PC-9 (cell line): ENCODE data around the gene CFAP210. TPM values are rescaled to one million over a fixed set of nuclear protein-coding genes. Genes with fewer than 3 reads are reported as not detected.
"Not testable (repeated sequence)": the region's sequence is repeated elsewhere in the genome, so short reads cannot be mapped to it uniquely, and the experiment has no call there.

Source experiments
- BruUV-seq: library from RNA; stranded (reverse); fragments of 400-500 nt; replicated peaks from 2 replicates; lab custom pipeline; 2021; lab: Mats Ljungman, UMichigan
- CTCF ChIA-PET: fragments of 300-600 bp; sonication (Branson Sonifier 250); formaldehyde crosslinking; loops from one replicate; lab custom pipeline; 2022; ENCODE audit warnings: antibody characterized with exemption; lab: Charles Lee
- POLR2A ChIA-PET: fragments of 300-600 bp; sonication (Branson Sonifier 250); formaldehyde crosslinking; loops from one replicate; lab custom pipeline; 2022; ENCODE audit warnings: antibody characterized with exemption; ENCODE audit not compliant: unreplicated experiment; lab: Charles Lee
- DNase-seq, 2 experiments: peaks; one replicate each; pipeline versions ENCODE4 v3.0.0 to v3.0.0-alpha.2; 2015 to 2022; ENCODE audit warnings: mixed read lengths in 1 of 2
- H2AFZ ChIP-seq: fragments of 200-600 bp; sonication (generic); 2 replicates; pipeline ENCODE4 v1.8.1; 2017; ENCODE audit warnings: antibody characterized with exemption
- H3F3A ChIP-seq: fragments of 200-600 bp; sonication (generic); 2 replicates; pipeline ENCODE4 v1.8.1; 2017; ENCODE audit warnings: antibody characterized with exemption, mild to moderate bottlenecking, low read depth; ENCODE audit not compliant: insufficient read depth
- H3K27ac ChIP-seq: fragments of 200-600 bp; sonication (generic); 2 replicates; pipeline ENCODE4 v1.6.1; 2016; ENCODE audit warnings: mixed run types
- H3K27me3 ChIP-seq: fragments of 200-600 bp; sonication (generic); 2 replicates; pipeline ENCODE4 v1.6.1; 2016; ENCODE audit warnings: low read depth, mixed run types; ENCODE audit not compliant: insufficient read depth
- H3K36me3 ChIP-seq: fragments of 200-600 bp; sonication (generic); 2 replicates; pipeline ENCODE4 v1.6.1; 2016; ENCODE audit warnings: low read depth, mixed run types
- H3K4me1 ChIP-seq: fragments of 200-600 bp; sonication (generic); replicated peaks from 2 replicates; pipeline ENCODE4 v1.6.1; 2016; ENCODE audit warnings: mixed run types; ENCODE audit not compliant: insufficient read depth
- H3K4me2 ChIP-seq: fragments of 200-600 bp; sonication (generic); 2 replicates; pipeline ENCODE4 v1.6.1; 2017; ENCODE audit warnings: mixed run types
- H3K4me3 ChIP-seq: fragments of 200-600 bp; sonication (generic); 2 replicates; pipeline ENCODE4 v1.6.1; 2016; ENCODE audit warnings: mixed run types
- H3K79me2 ChIP-seq: fragments of 200-600 bp; sonication (generic); 2 replicates; pipeline ENCODE4 v1.6.1; 2017; ENCODE audit warnings: low read depth, mixed run types
- H3K9me2 ChIP-seq: fragments of 200-600 bp; sonication (generic); 2 replicates; pipeline ENCODE4 v1.8.1; 2017; ENCODE audit warnings: mild to moderate bottlenecking; ENCODE audit not compliant: insufficient read depth
- H3K9me3 ChIP-seq: fragments of 200-600 bp; sonication (generic); 2 replicates; pipeline ENCODE4 v1.8.1; 2016; ENCODE audit warnings: low read depth; ENCODE audit not compliant: insufficient read depth
- H4K20me1 ChIP-seq: fragments of 200-600 bp; sonication (generic); 2 replicates; pipeline ENCODE4 v1.8.1; 2017; ENCODE audit not compliant: insufficient read depth
- EZH2 ChIP-seq: fragments of 200-600 bp; sonication (generic); IDR thresholded peaks from 2 replicates; pipeline ENCODE4 v1.8.0; 2017; ENCODE audit warnings: antibody characterized with exemption, low read depth
- intact Hi-C: fragments of 100-400 bp; cut with micrococcal nuclease; formaldehyde crosslinking; loops from one replicate; pipeline ENCODE4 v1.10.0; 2022; ENCODE audit not compliant: unreplicated experiment
- total RNA-seq: library from RNA; stranded (reverse); gene quantifications from 2 replicates; pipeline ENCODE4 v1.2.3, GENCODE V29; 2021
- TF ChIP-seq, protein P1 (sequence below): fragments of 200-600 bp; sonication (generic); conservative IDR thresholded peaks from 2 replicates; pipeline ENCODE4 v1.6.1; 2017; ENCODE audit warnings: mixed run types, antibody characterized with exemption, mild to moderate bottlenecking, moderate library complexity

CFAP210 gene
- total RNA-seq, 1 experiment from 2014 or later = 0.96 TPM

DNA sequence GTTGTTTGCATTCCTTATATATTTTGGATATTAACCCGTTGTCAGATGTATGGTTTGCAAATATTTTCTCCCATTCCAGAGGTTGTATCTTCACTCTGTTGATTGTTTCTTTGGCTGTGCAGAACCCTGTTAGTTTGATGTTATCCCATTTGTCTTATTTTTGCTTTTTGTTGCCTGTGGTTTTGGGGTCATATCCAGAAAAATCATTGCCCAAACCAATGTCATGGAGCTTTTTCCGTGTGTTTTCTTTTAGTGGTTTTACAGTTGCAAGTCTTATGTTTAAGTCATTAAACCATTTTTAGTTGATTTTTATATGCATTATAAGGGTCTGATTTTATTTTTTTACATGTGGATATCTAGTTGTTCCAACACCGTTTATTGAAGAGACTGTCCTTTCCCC lies 74.3 kb downstream of the CFAP210 start:
- DNase-seq = no peak
- no peaks in the 10 kb centered on the region for H3K27me3 ChIP-seq
- H3K9me3 ChIP-seq = no peaks in the 10 kb centered on the region
- ChIA-PET POLR2A (no interaction called here), CTCF (no interaction called here)
- H3K27ac ChIP-seq = no peak overlapping the region
- H3K4me1 ChIP-seq = no peaks in the 10 kb centered on the region
- no TSS peak for BruUV-seq
- no peaks in the 10 kb centered on the region for H3K36me3 ChIP-seq
- H3F3A ChIP-seq = no peaks in the 10 kb centered on the region; the same call in 1 of the 2 replicates
- no peaks in the 10 kb centered on the region for H4K20me1 ChIP-seq
- intact Hi-C loops = no loop called here
- TF ChIP-seq EZH2 = no peak
- TF ChIP-seq, protein P1, sequence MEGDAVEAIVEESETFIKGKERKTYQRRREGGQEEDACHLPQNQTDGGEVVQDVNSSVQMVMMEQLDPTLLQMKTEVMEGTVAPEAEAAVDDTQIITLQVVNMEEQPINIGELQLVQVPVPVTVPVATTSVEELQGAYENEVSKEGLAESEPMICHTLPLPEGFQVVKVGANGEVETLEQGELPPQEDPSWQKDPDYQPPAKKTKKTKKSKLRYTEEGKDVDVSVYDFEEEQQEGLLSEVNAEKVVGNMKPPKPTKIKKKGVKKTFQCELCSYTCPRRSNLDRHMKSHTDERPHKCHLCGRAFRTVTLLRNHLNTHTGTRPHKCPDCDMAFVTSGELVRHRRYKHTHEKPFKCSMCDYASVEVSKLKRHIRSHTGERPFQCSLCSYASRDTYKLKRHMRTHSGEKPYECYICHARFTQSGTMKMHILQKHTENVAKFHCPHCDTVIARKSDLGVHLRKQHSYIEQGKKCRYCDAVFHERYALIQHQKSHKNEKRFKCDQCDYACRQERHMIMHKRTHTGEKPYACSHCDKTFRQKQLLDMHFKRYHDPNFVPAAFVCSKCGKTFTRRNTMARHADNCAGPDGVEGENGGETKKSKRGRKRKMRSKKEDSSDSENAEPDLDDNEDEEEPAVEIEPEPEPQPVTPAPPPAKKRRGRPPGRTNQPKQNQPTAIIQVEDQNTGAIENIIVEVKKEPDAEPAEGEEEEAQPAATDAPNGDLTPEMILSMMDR = no peak
- H3K4me2 ChIP-seq = no peak overlapping the region
- no peaks in the 10 kb centered on the region for H3K9me2 ChIP-seq
- H3K4me3 ChIP-seq = no peak overlapping the region
- H3K79me2 ChIP-seq = no peaks in the 10 kb centered on the region
- no peak overlapping the region for H2AFZ ChIP-seq

DNA sequence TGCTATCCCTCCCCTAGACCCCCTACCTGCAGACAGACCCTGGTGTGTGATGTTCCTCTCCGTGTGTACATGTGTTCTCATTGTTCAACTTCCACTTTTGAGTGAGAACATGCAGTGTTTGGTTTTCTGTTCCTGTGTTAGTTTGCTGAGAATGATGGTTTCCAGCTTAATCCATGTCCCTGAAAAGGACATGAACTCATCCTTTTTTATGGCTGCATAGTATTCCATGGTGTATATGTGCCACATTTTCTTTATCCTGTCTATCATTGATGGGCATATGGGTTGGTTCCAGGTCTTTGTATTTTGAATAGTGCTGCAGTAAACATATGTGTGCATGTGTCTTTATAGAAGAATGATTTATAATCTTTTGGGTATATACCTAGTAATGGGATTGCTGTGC lies 78.2 kb downstream of the CFAP210 start:
- H3K27me3 ChIP-seq, H2AFZ ChIP-seq, H4K20me1 ChIP-seq, DNase-seq, H3K27ac ChIP-seq, H3K4me3 ChIP-seq, BruUV-seq, H3K4me2 ChIP-seq, H3K79me2 ChIP-seq, H3F3A ChIP-seq, intact Hi-C loops, H3K9me3 ChIP-seq, H3K4me1 ChIP-seq, POLR2A ChIA-PET, H3K9me2 ChIP-seq, CTCF ChIA-PET, H3K36me3 ChIP-seq: not testable (repeated sequence)

DNA sequence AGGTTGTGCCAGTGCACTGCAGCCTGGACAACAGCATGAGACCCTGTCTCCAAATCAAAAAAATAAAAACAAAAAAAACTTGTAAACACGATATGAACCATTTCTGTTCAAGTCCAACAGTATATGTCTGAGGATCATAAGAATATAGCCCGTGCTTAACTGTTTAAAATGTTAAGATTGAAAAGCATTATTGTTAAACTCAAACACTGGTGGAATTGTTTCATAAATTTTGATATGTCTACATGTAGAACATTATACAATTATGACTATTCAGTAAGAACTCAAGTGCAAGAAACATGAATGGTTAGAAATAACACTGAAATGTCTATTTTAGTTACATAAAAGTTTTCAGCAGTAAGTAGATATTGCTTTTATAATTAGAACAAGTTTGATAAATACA lies 80.3 kb downstream of the CFAP210 start:
- H3K36me3 ChIP-seq = peaks cover 4% of the 10 kb centered on the region; the same call in 1 of the 2 replicates
- no peak overlapping the region for H3K4me3 ChIP-seq
- ChIA-PET CTCF (no interaction called here), POLR2A (no interaction called here)
- DNase-seq = no peak
- H3K27me3 ChIP-seq = no peaks in the 10 kb centered on the region
- no peaks in the 10 kb centered on the region for H3K9me2 ChIP-seq
- no TSS peak for BruUV-seq
- intact Hi-C loops = no loop called here
- H4K20me1 ChIP-seq = no peaks in the 10 kb centered on the region
- no peaks in the 10 kb centered on the region for H3F3A ChIP-seq
- no peaks in the 10 kb centered on the region for H3K79me2 ChIP-seq
- no peaks in the 10 kb centered on the region for H3K9me3 ChIP-seq
- no peak overlapping the region for H2AFZ ChIP-seq
- no peak overlapping the region for H3K27ac ChIP-seq
- no peaks in the 10 kb centered on the region for H3K4me1 ChIP-seq
- H3K4me2 ChIP-seq = no peak overlapping the region
- no peak for TF ChIP-seq EZH2
- TF ChIP-seq, protein P1 = no peak

DNA sequence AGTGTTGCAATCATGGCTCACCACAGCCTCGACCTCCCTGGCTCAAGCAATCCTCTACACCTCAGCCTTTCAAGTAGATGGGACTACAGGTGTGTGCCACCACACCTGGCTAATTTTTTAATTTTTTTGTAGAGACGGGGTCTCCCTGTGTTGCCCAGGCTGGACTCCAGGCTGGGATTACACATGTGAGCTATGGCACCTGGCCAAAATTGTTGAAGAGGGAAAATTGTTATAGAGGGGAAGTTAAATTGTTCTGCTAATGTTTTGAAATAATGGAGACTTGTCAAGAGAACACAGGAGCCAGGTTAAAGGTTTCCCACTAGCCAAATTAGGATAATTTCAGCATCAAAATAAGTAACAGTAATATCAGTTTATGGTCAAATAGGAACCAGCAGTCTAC lies 84.9 kb downstream of the CFAP210 start:
- CTCF ChIA-PET = no interaction called here
- no peaks in the 10 kb centered on the region for H4K20me1 ChIP-seq
- POLR2A ChIA-PET = no interaction called here
- H3K4me2 ChIP-seq = no peak overlapping the region
- H3K4me3 ChIP-seq = no peak overlapping the region
- H3K4me1 ChIP-seq = no peaks in the 10 kb centered on the region
- no peaks in the 10 kb centered on the region for H3F3A ChIP-seq
- H2AFZ ChIP-seq = no peak overlapping the region
- TF ChIP-seq, protein P1 = no peak
- TF ChIP-seq EZH2 = no peak
- intact Hi-C loops = no loop called here
- H3K9me3 ChIP-seq = no peaks in the 10 kb centered on the region
- H3K36me3 ChIP-seq = peaks cover 7% of the 10 kb centered on the region; the same call in 1 of the 2 replicates
- DNase-seq = no peak
- no TSS peak for BruUV-seq
- H3K9me2 ChIP-seq = no peaks in the 10 kb centered on the region
- H3K79me2 ChIP-seq = no peaks in the 10 kb centered on the region
- no peak overlapping the region for H3K27ac ChIP-seq
- H3K27me3 ChIP-seq = no peaks in the 10 kb centered on the region
